ENCODE data around the gene WDR37.

Gene WDR37

DNA sequence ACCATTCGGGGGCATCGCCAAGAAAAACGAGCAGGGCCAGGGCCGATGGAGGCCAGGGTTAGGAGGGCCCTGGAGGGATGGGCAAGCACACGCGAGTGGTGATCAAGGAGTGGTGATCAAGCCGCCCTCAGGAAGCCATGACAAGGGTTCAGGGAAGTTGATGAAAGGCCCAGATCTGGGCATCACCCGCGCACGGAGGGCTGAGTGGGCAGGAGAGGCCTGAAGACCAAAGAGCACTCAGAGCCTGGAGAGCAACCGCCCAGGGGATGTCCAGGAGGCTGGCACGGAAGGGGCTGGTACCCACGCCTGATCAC lies 114.6 kb downstream of the WDR37 start:
- Histone ChIP-seq H3K9me3 (ENCODE audit: low read length) (no peaks in the 10 kb centered on the region), H3K27me3 (ENCODE audit: insufficient read depth, low read length) (peaks cover 2% of the 10 kb centered on the region), H3K4me3 (ENCODE audit: low read length) (no peak overlapping the region), H2AFZ (ENCODE audit: low read depth, low read length) (no peak overlapping the region), H3K4me1 (ENCODE audit: insufficient read depth, low read length) (no peaks in the 10 kb centered on the region), H3K36me3 (ENCODE audit: insufficient read depth, low read length) (no peaks in the 10 kb centered on the region)

DNA sequence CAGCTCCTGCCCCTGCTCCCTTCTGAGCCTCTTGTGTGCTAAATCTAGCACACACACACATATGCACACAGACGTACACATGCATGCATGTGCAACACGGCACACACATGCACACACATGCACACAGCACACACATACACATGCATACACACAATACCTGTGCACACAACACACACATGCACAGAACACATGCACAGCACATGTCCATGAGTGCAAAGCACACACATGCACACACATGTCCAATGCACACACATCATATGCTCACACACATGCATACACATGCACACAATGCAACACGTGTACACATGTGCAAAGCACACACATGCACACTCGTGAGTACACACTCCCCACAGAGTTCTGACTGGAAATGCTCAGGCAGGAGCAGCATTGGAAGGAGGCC lies 115.0 kb downstream of the WDR37 start:
- H3K27me3 ChIP-seq (ENCODE audit: insufficient read depth, low read length): peaks cover 2% of the 10 kb centered on the region
- H3K4me3 ChIP-seq (ENCODE audit: low read length): no peak overlapping the region
- no peaks in the 10 kb centered on the region for H3K9me3 ChIP-seq (ENCODE audit: low read length)
- no peaks in the 10 kb centered on the region for H3K36me3 ChIP-seq (ENCODE audit: insufficient read depth, low read length)
- no peaks in the 10 kb centered on the region for H3K4me1 ChIP-seq (ENCODE audit: insufficient read depth, low read length)
- no peak overlapping the region for H2AFZ ChIP-seq (ENCODE audit: low read depth, low read length)

DNA sequence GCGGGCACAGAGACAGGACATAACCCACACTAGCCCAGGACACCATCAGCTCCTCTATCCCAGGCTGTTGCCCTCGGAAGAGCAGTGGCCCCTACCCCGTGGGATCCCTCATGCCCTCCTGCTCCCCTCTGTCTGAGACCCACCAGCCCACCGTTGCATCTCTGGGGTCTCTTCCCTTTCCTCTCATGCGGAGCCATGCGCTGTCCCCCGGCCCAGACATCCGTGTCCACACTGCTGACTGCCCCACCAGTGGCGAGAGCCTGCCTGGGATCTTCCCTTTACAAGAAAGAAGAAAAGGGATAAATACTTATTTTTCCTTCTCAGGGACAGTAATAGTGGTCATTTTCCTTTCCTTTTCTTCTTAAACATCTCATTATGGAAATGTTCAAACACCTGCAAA lies 115.4 kb downstream of the WDR37 start:
- Histone ChIP-seq H3K4me1 (ENCODE audit: insufficient read depth, low read length) (no peaks in the 10 kb centered on the region), H2AFZ (ENCODE audit: low read depth, low read length) (no peak overlapping the region), H3K4me3 (ENCODE audit: low read length) (no peak overlapping the region), H3K9me3 (ENCODE audit: low read length) (no peaks in the 10 kb centered on the region), H3K36me3 (ENCODE audit: insufficient read depth, low read length) (no peaks in the 10 kb centered on the region), H3K27me3 (ENCODE audit: insufficient read depth, low read length) (peaks cover 2% of the 10 kb centered on the region)

DNA sequence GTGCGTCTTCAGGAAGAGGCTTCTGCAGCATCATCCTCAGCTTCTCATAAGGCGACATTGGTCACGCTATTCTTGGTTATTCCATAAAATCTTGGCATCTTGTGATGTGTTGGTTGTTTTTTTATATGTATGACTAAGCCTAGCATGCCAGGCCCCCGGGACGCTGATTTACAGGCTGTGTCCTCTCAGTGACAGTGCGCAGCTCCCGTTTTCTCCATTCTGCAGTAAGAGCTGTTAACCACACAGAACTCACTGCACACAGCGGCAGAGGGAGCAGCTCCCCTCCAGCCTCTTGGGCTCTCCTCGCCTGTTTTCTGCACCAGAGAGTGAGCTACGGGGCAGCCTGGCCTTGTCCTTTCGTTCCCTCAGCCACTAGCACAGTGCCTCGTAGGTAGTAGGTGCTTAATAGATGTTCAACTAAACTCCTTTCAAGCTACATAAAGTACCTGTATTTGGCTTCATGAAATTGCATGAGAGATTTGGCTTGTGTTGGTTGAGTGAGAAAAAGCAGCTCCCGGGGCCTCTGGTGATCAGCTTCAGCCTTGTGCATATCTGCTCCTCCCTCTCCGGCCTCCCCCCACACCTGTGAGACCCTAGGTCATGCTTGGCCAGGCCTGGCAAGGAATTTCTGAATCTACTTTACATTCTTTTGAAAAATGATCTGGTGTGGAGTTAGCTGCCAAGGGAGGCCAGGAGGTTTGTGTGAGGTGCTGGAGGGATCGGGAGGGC lies 116.2 kb downstream of the WDR37 start:
- Histone ChIP-seq H3K36me3 (ENCODE audit: insufficient read depth, low read length) (no peaks in the 10 kb centered on the region), H3K4me1 (ENCODE audit: insufficient read depth, low read length) (no peaks in the 10 kb centered on the region), H2AFZ (ENCODE audit: low read depth, low read length) (no peak overlapping the region), H3K27me3 (ENCODE audit: insufficient read depth, low read length) (peaks cover 2% of the 10 kb centered on the region), H3K4me3 (ENCODE audit: low read length) (no peak overlapping the region), H3K9me3 (ENCODE audit: low read length) (no peaks in the 10 kb centered on the region)

DNA sequence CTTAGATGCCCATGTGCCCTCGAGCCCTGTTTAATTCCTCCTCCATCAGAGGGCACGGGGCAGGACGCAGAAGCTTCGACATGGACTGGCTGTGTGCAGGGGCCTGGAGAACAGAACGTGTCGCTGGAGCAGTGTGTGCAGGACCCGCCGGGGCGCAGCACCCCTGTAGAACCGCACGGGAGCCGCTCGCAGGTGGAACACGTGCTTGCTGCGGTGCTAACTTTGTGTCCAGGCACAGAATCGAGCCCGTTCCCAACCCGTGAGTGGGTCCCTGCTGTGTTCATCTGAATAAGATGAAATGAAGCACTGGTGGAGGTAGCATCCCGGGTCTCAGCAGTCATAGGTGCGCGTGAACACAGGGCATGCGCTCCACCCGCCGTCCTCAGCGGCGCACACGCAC lies 116.9 kb downstream of the WDR37 start:
- H3K36me3 ChIP-seq (ENCODE audit: insufficient read depth, low read length): no peaks in the 10 kb centered on the region
- H3K4me3 ChIP-seq (ENCODE audit: low read length): no peak overlapping the region
- peaks cover 5% of the 10 kb centered on the region for H3K27me3 ChIP-seq (ENCODE audit: insufficient read depth, low read length)
- H2AFZ ChIP-seq (ENCODE audit: low read depth, low read length): no peak overlapping the region
- H3K9me3 ChIP-seq (ENCODE audit: low read length): no peaks in the 10 kb centered on the region
- no peaks in the 10 kb centered on the region for H3K4me1 ChIP-seq (ENCODE audit: insufficient read depth, low read length)

DNA sequence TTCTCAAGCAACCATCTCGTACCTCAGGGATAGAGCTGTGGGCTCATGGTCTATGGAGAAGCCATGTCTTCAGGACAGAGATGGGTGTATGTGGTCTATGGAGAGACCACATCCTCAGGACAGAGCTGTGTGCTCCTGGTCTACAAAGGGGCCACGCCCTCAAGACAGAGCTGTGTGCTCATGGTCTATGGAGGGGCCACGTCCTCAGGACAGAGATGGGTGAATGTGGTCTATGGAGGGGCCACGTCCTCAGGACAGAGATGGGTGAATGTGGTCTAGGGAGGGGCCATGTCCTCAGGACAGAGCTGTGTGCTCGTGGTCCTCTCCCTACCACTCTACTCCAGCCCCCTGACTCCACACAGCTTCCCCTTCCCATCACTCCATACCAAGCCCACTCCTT lies 117.8 kb downstream of the WDR37 start:
- Histone ChIP-seq H3K27me3 (ENCODE audit: insufficient read depth, low read length) (peaks cover 8% of the 10 kb centered on the region), H3K4me1 (ENCODE audit: insufficient read depth, low read length) (no peaks in the 10 kb centered on the region), H3K9me3 (ENCODE audit: low read length) (no peaks in the 10 kb centered on the region), H3K36me3 (ENCODE audit: insufficient read depth, low read length) (no peaks in the 10 kb centered on the region), H3K4me3 (ENCODE audit: low read length) (no peak overlapping the region), H2AFZ (ENCODE audit: low read depth, low read length) (no peak overlapping the region)

DNA sequence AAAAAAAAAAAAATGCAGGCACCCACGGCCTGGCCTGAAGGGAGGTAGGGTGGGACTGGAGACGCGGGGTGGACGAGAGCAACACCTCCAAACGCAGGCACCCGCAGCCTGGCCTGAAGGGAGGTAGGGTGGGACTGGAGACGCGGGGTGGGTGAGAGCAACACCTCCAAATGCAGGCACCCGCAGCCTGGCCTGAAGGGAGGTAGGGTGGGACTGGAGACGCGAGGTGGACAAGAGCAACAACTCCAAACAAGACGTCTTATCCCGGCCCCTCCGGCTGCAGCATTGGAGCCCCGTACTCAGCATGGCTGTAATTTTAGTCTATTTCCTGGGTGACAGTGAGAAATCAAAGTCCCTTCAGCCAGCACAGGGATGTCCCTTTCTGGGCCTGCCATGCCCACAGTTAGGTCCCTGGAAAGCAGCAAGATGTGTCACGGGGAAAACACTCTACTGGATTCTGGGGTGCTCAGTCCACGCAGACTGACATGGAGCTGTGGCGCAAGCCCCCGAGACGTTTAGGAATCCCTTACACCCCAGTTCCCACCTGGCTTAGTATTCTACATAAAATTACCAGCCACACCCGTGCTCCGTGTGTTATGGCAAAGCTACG lies 119.9 kb downstream of the WDR37 start:
- H3K27me3 ChIP-seq (ENCODE audit: insufficient read depth, low read length): peaks cover 11% of the 10 kb centered on the region
- no peak overlapping the region for H2AFZ ChIP-seq (ENCODE audit: low read depth, low read length)
- H3K4me1 ChIP-seq (ENCODE audit: insufficient read depth, low read length): no peaks in the 10 kb centered on the region
- no peak overlapping the region for H3K4me3 ChIP-seq (ENCODE audit: low read length)
- no peaks in the 10 kb centered on the region for H3K9me3 ChIP-seq (ENCODE audit: low read length)
- no peaks in the 10 kb centered on the region for H3K36me3 ChIP-seq (ENCODE audit: insufficient read depth, low read length)

DNA sequence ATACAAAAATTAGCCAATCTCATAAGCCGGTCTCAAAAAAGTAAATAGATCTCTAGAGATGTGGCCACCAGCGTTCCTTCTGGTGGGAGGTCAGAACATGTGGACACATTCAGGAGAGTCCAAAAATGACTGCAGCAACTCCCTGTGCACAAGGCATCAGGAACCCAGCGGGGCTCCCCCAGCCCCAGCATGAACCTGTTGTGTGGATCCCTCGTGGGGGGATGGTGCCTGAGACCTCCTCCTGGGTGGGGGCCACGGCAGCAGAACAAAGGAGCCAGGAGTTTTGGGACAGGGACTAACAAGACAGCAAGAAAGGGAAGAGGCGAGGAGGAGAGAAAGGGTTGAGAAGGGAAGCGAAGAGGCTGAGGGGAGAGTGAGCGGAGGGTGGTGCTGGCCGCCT lies 121.8 kb downstream of the WDR37 start:
- H3K4me3 ChIP-seq (ENCODE audit: low read length): no peak overlapping the region
- peaks cover 11% of the 10 kb centered on the region for H3K27me3 ChIP-seq (ENCODE audit: insufficient read depth, low read length)
- H3K4me1 ChIP-seq (ENCODE audit: insufficient read depth, low read length): no peaks in the 10 kb centered on the region
- H3K36me3 ChIP-seq (ENCODE audit: insufficient read depth, low read length): no peaks in the 10 kb centered on the region
- H3K9me3 ChIP-seq (ENCODE audit: low read length): no peaks in the 10 kb centered on the region
- no peak overlapping the region for H2AFZ ChIP-seq (ENCODE audit: low read depth, low read length)

DNA sequence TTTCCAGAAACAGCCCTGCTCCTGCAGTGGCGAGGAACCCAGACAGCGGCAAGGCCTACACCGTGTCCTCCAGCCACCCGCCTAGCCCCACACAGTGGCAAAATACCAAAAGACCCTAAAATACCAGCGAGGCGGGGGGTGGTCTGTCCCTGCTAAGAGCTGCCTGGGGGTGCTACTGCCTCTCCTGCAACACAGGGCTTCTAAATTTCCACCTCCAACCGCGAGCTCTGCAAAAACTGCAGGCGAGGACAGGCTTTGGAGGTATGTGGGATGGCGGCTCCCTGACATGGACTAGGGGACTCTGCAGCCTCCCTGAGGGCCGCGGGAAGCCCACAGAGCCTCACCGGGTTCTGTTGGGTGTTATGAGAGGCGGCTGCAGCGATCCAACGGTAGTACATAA lies 122.3 kb downstream of the WDR37 start:
- Histone ChIP-seq H3K4me3 (ENCODE audit: low read length) (no peak overlapping the region), H3K27me3 (ENCODE audit: insufficient read depth, low read length) (peaks cover 14% of the 10 kb centered on the region), H3K9me3 (ENCODE audit: low read length) (no peaks in the 10 kb centered on the region)

DNA sequence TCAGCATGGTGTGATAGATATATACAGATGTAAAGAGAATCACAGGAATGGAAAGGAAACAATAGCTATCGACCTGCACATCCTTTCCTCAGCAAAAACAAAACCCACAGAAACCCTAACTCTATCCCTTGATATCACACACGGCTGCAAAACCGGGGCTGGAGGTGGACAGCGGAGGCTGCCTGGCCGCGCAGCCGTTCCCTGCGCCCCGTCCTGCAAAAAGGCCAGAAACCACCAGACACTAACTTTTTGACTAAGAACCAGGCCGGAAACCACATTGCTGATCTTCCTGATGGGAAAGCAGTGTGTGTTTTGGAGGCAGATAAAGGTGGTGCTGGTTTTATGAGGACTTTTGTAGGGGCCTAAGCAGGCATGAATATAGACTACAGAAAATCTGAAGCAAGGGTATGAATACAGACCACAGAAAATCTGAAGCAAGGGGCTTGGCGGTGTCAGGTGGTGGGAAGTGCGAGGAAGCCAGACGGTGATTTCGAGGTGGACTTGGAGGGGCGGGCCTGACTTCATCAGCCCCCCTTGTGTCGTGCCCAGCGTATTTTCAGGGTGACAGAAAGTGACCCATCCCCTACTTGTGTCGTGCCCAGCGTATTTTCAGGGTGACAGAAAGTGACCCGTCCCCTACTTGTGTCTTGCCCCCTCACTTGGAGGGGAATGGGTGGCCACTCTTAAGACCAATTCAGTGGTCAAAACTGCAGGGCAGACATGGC lies 123.3 kb downstream of the WDR37 start:
- no peak overlapping the region for H2AFZ ChIP-seq (ENCODE audit: low read depth, low read length)
- no peaks in the 10 kb centered on the region for H3K36me3 ChIP-seq (ENCODE audit: insufficient read depth, low read length)
- H3K4me1 ChIP-seq (ENCODE audit: insufficient read depth, low read length): no peaks in the 10 kb centered on the region
- H3K9me3 ChIP-seq (ENCODE audit: low read length): no peaks in the 10 kb centered on the region
- H3K4me3 ChIP-seq (ENCODE audit: low read length): no peak overlapping the region
- H3K27me3 ChIP-seq (ENCODE audit: insufficient read depth, low read length): peaks cover 14% of the 10 kb centered on the region

More for the DNA sequence above, 122.3 kb downstream of the WDR37 start:
- no peak overlapping the region for H2AFZ ChIP-seq (ENCODE audit: low read depth, low read length)
- no peaks in the 10 kb centered on the region for H3K4me1 ChIP-seq (ENCODE audit: insufficient read depth, low read length)
- H3K36me3 ChIP-seq (ENCODE audit: insufficient read depth, low read length): no peaks in the 10 kb centered on the region

DNA sequence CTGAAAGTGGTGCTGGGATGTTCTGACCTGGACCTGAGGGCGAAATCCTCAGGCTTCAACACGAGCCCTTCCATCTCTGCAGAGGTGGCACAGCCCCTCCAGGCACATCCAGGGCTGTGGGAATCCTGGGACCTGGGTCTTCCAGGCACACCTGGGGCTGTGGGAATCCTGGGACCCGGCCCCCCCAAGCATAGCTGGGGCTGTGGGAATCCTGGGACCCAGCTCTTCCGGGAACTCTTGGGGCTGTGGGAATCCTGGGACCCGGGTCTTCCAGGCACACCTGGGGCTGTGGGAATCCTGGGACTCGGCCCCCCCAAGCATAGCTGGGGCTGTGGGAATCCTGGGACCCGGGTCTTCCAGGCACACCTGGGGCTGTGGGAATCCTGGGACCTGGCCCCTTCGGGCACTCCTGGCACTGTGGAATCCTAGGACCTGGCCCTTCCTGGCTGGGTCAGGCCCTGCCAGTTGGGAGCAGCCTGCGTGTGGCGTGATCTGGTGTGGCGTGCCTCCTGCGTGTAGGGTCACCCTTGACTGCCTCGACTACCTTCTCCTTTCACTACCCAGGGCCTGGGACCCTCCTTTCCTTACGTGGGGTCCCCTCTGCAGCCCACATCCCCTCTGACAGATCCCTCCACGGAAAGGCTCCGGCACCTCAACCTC lies 124.0 kb downstream of the WDR37 start:
- Histone ChIP-seq H3K9me3 (ENCODE audit: low read length) (no peaks in the 10 kb centered on the region), H3K36me3 (ENCODE audit: insufficient read depth, low read length) (no peaks in the 10 kb centered on the region), H3K4me1 (ENCODE audit: insufficient read depth, low read length) (no peaks in the 10 kb centered on the region), H2AFZ (ENCODE audit: low read depth, low read length) (no peak overlapping the region), H3K27me3 (ENCODE audit: insufficient read depth, low read length) (peaks cover 14% of the 10 kb centered on the region), H3K4me3 (ENCODE audit: low read length) (no peak overlapping the region)

DNA sequence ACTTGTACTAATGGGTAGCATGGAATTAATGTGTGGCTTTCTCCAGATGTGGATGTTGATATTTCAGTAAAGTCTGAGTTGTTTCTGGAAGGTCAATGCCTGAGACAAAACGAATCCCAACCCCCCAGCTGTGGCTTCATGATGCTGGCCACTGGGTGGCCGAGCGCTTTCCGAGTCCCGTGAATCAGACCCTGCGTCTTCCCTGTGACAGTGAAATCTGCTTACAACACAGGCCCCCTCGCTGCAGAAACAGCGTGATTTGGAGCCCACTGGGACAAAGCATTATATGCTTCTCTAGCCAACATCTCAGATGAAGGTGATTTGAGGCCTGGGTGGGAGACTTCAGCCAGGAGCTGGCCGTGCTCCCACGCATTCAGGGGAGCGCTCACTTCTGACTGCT lies 124.7 kb downstream of the WDR37 start:
- H3K4me1 ChIP-seq (ENCODE audit: insufficient read depth, low read length): no peaks in the 10 kb centered on the region
- H3K9me3 ChIP-seq (ENCODE audit: low read length): no peaks in the 10 kb centered on the region
- H3K27me3 ChIP-seq (ENCODE audit: insufficient read depth, low read length): peaks cover 14% of the 10 kb centered on the region
- no peak overlapping the region for H2AFZ ChIP-seq (ENCODE audit: low read depth, low read length)
- no peaks in the 10 kb centered on the region for H3K36me3 ChIP-seq (ENCODE audit: insufficient read depth, low read length)
- no peak overlapping the region for H3K4me3 ChIP-seq (ENCODE audit: low read length)

All from neuron (in vitro differentiated cells).